CD4-positive, alpha-beta T cell treated with Interleukin-4 for 1 hour (primary cell): ENCODE measurements around the gene CPED1.
"Not testable (repeated sequence)": the region's sequence is repeated elsewhere in the genome, so short reads cannot be mapped to it uniquely, and the experiment has no call there.

Experiments used
- DNase-seq, 2 donors: peaks; one replicate each; pipeline ENCODE4 v3.0.0-alpha.2; 2020 to 2022

The CPED1 gene

DNA sequence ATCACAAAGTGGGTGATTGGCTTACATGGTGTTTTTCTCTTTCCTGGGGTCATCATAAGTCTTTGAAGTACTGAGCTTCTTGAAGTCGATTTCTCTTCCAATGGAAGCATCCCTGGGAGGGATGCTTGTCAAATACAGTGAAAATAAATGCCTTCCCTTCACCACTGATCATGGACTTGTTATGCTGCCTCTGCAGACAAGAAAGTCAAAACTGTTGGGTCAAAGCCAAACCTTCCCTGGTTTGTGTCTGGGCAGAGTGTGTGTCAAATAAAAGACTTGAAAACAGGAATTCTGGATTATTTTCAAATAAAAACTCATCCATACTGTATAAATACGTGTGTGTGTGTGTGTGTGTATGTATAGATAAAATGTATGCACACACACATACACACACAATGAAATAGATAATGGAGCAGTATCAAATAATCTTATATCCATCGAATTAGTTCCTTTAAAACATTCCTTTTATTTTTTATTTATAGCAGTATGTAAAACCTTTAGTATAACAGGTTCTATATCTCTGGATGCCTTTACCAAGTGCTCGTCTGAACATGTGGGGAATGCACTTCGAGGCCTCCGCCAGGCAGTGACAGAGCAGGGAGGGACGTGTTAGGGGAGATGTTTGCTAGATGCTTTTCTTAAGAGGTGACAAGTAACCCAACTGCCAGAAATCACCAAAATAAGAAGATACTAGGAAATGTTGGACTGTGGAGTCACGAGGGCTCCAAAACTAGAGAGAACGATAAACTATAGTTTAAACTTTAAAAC, 313.1 kb downstream of the CPED1 start:
- no peak for DNase-seq

DNA sequence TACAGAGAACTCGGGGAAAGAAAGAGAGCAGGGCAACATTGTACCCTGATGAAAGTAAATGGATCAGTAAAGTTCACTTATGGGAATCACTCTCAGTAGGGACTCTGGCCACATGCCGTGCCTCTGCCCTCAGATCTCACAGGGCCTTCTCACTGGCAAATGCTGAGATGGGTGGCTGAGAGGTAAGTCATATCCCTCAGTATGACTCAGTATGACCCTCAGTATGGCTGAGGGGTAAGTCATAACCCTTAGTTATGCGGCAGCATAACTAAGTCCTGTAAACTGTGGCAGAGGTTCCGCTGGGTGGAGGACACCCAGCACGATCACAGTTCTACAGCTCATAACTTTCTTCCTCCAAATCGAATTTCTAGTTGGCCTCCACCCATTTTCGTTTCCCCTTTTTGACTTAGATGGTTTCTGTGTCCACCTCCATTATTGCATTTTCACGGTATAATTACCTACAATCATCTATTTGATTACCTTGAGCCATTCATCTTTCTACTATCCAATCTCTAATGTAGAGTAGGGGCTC, 313.8 kb downstream of the CPED1 start:
- DNase-seq: no peak

DNA sequence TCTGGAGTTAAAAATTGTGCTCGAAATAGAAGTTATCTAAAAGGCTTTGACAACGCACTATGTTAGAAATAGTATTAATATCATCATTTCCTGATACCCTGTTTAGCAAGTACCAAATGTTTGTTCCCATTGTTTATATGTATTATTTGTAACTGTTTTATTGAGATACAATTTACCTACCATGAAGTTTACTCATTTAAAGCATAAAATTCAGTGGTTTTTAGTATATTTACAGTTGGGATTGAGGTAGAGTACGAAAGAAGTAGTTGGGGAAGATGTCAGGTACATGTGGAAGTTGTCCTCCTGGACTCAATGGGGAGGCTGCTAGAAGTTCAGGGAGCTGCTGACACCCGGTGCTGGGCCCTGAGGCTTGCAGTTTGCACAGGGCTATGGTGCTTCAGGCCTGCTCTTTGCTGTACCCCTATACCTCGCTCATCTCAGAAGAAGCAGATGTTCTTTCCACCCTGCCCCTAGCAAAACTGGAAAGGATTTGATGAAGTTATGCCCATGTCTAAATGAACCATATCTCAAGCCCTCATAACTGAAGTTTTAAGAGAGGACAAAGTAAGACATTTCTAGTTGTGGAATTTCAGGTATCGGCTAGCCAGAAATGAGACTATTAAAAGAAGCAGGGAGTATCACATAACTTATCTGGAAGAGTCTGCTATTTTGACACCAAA, 315.1 kb downstream of the CPED1 start:
- no peak for DNase-seq

DNA sequence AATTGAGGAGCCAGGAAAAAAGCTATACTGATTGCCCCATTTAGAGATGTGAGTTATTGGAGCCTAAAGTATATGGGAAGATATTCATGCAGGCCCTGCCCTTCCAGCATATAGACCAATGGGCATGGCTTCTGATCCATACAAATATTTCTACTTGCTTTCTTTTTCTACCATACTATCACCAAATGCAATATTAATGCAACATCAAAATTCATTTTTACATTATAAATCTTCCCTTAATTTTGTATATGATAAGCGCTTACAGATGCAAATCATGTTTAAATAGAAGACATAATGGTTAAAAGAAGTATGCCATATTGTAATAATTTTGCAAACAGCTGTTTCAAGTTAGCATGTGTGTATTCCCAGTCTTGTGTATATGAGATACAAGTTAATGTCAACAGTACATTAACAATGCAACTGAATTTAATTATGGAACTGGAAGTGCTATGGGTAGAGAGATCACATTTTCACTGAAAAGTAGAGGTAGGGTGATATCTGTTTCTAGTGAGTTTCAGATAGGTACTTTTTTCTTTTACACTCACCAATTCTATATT, 315.7 kb downstream of the CPED1 start:
- DNase-seq: no peak

DNA sequence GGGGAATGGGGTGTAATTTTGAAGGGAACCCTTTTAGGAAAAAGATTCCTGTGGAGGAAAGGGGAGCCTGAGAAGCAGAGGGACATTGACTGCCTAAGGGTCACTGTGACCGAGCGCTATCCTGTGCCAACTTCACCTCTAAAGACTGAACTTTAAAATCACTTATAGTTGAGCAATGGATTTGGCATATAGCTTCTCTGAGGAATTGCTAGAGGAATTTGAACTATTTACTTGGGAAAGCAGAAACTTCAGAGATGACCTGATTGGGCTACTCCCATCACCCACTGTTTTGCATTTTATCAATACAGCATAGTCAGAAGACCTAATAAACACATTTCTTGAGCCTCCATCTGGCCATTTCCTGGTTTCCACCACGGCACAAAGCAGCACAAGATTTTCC, 316.6 kb downstream of the CPED1 start:
- DNase-seq: no peak

DNA sequence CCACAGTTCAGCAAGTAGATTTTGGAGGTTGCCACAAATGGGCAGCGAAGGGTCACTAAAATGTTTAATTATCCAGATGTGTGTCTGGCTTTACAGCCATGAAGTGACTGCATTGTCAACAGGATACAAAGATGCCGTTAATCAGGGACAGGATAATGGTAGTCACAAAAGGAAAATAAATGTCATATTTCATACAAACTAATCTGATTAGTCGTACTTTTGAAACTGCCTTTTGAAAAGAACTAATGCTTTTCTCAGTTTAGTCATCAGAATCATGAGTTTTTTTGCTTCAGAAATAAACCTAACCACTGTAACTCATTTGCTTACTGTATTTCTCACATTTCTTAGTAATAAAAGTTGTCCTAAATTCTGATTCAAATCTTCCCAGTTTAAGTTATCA, 318.1 kb downstream of the CPED1 start:
- DNase-seq: no peak

DNA sequence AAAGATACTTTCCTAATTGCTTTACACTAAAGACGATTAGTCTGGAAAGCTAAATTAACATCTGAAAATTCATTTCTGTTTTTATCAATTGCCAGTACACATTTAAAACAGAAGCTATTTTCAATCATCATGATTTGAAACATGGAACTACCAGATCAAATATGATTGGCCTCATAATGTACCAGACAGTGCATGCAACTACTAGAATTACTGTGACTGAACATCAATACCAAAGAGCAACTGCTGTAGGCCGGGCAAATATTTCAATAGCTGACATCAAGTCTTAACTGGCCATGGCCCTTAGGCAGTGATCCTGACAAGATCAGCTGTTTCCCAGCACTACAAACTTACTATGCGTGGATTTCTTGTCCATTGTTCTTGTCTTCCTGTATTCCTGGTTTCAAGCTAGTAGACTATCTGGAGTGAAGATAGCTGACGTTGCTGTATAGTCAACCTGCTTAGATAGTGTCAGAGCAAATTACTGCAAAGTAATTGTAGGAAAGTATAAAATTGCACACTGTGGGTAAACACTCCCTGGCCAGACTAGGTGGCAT, 318.6 kb downstream of the CPED1 start:
- no peak for DNase-seq

DNA sequence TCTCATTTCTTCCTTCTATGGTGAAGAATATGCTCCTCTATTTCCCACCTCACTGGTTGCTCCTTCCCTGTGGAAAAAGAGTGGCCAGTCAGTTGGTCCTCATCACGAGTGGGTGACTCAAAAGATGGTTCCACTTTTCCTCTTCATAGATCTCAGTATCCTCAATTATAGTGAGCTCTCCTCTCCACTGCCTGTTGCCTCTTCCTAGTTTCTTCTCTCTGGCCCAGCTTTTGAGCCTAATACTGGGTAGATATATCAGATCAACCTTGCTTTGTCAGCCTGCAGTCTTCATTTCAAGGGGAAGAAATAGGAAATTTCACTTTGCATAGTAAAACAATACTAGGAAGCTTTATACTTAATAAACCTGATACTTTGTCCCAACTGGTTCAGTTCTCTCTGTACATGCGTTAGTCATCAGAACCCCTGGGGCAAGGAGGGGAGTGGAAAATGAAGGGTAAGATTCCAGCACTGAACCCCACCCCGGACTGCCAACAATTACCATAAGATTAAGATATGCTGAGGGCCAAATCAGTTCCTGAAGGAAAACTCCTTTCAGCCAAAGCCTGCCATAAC, 324.8 kb downstream of the CPED1 start:
- DNase-seq: no peak

DNA sequence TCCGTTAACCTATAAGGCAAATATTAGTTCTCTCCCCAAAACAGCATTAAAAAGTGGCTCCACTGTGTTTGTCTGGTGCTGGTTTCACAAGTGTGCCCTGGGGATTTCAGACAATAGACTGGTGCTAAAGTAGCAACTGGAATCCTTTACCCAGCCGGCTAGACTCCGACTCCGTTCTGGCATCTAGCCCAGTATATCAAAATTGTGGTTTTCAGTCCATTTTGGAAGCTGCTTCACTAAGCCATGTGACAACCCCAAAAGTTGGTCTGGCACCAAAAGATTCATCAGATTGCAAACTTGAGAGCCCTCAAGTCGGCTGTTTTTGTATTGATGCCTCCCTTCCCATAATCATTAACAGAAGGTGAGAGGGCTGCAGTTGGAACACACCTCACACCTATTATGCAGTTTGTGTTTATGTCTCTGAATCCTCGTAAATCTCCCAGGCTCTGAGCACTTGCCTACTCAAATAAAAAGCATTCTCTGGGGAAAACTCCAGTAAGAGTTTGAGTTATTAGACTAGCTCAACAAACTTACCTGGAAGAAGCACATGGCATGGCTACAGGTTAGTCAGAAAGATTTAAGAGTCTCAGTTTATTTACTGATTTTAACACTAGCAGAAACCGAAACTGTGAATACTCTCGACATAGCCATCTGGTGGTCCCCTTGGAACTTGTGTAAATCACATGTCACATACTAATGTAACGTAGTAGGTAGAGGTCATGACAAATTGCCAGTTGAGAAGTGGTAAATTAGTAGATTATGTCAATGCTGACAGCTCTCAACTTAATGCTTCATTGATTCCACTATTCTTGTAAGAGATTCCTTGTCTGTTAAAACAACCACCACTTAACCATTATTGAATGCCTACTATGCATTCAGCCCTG, 325.5 kb downstream of the CPED1 start:
- no peak for DNase-seq

DNA sequence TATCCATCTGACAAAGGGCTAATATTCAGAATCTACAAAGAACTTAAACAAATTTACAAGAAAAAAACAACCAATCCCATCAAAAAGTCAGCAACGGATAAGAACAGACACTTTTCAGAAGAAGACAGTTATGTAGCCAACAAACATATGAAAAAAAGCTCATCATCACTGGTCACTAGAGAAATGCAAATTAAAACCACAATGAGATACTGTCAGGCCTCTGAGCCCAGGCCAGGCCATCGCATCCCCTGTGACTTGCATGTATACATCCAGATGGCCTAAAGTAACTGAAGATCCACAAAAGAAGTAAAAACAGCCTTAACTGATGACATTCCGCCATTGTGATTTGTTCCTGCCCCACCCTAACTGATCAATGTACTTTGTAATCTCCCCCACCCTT, 326.7 kb downstream of the CPED1 start:
- DNase-seq: not testable (repeated sequence)

DNA sequence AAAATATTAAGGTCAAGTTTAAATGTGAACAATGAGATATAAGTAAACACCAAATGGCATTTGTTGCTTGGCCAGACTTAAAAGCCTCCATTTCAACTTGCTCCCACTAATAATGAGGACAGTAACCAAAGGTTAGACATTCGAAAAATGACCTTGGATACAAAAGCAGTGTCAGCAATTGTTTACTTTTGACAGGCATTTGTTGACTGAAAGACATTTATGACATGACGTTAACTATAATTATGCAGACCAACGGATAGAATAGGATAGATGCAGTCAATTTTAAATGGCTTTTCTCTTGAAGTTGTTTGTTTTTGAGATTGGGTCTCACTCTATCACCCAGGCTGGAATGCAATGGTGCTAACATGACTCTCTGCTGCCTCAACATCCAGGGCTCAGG, 333.9 kb downstream of the CPED1 start:
- no peak for DNase-seq

DNA sequence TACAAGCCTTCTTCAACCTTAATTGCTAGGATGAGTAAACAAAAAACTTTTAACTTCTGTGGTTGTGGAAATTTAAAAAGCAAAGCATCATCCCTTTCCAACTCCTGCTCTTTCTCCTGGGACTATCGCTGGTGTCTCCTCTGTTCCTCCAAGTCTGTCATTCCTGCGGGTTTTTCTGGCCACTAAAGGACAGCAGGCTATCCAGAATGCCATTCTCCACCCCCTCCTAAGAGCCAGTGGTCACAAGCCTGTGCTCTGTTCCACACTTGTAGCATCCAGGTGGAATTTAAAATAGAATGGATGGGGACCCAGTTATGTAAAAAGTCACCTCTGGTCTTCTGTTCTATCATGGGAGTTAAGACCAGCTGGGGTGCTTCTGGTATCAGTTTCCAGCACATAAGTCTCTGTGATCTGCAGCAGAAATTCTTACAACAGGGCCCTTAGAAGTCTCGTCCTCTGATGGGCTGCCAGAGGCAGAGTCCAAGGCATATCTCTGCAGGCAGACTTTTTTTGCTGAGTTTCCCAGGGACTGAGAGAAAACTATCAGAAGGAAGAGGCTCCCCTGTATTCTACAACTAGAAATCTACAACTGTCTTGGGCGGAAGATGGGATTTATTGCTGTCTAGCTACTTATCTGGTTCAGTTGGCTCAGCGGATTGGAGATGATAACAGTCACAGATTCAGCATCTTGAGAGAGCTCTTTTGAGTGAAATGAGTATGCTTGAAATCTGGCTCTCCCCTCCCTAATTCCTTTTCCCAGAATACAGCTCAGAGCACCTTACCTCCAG, 335.2 kb downstream of the CPED1 start:
- no peak for DNase-seq

DNA sequence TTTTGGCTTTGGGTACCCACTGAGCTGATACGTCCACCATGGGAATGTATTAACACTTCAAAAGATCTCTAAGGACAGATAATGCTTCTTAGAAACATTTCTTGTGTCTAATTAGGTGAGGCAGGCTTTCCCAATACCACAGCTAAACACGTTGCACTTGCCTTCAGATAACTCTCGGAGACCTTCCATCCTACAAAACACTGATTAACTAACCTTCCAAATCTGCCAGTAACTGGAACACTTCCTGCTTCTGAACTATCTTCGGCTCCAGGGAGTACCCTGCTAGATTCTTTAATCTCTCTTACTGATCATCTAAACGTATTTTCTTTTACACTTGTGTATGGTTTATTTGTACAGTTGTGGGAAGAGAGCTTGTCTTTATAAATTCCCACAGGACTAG, 339.2 kb downstream of the CPED1 start:
- DNase-seq: no peak

DNA sequence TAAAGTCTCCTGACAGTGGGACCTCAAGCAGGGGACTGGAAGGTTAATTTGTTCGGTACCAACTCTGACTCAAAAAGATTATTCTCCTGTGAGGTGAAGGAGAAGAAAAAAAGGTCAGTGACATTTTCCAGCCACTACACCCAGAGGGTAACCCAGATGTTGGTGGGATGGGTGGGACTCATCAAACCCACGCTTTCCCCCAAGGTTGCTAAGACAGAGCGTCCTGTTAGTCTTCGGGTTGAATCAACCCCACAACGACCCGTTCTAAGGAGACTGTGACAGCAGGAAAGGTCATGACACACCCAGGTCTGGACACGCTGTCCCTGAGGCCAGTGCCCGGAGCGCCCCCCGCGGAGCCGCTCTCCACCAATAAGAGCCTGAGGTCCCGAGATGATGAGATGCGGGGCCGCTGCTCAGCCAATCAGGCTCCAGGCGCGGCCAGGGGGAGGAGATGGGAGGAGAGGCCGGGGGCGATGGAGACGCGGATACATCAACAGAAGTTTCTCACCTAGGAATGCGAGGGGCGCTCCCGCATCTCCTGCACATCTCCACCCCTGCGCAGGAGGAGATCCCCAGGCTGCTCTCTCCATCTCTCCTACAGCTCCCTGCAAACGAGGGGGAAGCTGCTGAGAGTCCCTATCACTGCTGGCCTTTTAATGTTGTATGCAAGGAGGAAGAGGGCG, 340.1 kb downstream of the CPED1 start, which contains the start of gene WNT16:
WNT16 (plus strand) TSS at position 493 of the 683 bp plus-strand sequence. CDS start 293 bp downstream, outside the sequence.
- DNase-seq: no peak

DNA sequence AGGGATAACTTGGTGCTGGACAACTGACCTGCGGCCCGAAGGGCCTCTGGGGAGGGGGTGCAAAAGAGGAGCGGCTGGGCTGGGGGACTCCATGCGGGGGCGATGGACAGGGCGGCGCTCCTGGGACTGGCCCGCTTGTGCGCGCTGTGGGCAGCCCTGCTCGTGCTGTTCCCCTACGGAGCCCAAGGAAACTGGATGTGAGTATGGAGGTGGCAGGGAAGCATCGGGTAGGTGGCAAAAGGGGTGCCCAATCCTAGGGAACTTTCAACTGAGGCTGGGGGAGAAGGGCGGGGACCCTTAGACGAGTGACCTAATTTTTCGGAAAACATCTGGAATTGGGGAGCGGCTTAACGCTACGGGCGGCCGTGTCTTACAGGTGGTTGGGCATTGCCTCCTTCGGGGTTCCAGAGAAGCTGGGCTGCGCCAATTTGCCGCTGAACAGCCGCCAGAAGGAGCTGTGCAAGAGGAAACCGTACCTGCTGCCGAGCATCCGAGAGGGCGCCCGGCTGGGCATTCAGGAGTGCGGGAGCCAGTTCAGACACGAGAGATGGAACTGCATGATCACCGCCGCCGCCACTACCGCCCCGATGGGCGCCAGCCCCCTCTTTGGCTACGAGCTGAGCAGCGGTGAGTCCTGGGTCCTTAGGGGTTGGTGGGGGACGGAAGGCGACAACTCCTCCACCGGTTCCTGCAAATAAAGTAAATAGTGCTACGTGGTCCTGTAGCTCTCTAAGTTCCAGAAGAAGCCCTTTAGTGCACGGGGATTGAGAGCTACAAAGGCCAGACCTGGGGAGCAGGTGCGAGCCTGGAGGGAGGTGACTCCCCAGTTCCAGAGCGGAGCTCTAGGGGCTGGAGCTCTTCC, 340.9 kb downstream of the CPED1 start:
- peak in 1 of 2 donors; percentile 24 for DNase-seq

DNA sequence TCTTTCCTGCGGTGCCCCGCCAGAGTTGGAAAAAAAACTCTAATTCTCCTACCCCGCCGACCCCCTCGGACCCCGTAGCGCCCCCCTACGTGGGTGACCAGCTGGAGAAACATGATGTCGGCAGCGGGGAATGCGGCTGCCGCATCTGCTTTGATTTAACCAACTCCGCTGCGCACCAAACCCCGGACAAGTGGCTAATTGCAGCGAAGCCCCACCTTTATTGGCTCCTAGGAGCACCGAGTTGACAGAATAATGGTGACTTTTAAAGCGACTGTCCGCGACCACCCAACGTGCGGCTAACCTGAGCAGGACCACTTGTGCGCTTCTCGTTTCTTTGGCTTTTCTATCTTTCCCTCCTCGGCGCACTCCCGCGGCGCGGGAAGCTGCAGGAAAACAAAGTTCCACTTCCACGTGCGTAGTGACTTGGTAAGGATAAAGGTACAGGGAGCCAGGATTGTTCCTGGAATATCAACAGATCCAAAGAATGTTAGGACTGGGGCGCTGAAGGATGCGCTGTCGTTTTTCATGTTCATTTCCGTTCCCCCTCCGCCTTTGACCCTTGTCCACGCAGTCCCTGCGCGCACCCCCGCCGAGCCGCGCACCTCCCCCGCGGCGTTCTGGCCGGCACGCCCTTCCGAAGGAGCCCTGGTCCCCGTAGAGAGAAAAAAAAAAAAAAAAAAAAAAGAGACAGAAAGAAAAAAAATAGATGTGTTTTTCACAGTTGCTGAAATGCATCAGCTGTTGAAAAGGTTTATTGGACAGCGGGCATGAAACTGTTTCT, 341.7 kb downstream of the CPED1 start:
- DNase-seq: no peak

DNA sequence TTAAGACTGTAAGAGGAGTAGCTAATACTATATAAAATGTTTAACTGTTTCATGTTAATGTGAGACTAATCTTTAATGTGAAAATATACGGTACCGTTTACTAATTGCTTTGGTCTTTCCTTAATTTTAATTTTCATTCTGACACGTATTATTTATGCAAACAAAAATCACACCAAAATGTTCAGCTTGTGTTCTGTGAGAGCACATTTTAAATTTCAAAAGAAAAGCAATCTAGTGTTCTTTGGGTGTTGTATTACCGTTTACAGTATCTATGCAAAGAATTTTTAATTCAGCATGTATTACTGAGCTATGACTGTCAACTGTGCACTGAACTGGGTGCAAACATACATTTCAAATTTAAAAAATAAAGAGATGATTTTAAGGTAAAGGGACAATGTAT, 342.5 kb downstream of the CPED1 start:
- DNase-seq: no peak

DNA sequence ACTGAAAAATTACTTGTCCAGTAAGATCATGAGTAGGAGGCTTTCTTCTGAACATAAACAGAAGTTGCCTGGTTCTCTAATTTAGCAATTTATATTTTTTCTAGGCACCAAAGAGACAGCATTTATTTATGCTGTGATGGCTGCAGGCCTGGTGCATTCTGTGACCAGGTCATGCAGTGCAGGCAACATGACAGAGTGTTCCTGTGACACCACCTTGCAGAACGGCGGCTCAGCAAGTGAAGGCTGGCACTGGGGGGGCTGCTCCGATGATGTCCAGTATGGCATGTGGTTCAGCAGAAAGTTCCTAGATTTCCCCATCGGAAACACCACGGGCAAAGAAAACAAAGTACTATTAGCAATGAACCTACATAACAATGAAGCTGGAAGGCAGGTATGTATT, 343.1 kb downstream of the CPED1 start:
- no peak for DNase-seq

DNA sequence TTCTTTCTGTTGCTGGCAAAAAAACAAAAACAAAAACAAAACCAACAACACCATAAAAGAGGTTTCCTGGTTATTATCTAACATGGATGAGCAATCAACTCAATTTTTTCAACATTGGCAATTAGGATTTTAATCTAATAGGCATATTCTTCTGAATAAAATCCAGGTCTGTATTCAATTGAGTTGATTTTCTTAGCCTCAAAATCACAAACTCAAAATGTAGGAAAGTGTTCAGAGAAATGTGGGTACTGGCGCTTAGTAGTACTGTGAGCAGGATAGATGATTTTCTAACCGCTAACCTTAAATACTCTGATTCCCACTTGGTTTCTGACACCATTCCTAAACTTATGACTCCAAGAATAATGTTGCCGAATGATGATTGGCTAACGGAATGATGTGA, 345.9 kb downstream of the CPED1 start:
- no peak for DNase-seq
